Keratinocyte (primary cell): ENCODE results near the gene ZNF598.

Experiments
- EZH2 ChIP-seq: IDR thresholded peaks from one replicate; pipeline ENCODE4 v1.6.1; 2012; ENCODE audit warnings: inconsistent platforms, mild to moderate bottlenecking, low read length, moderate library complexity
- TF ChIP-seq, protein P1 (sequence below), 3 experiments: IDR thresholded peaks in 1 of 3; conservative IDR thresholded peaks in 1 of 3; optimal IDR thresholded peaks in 1 of 3; 2 replicates in 2 of 3; 3 replicates in 1 of 3; pipeline versions ENCODE3 to v1.5.1; 2011; ENCODE audit warnings: low read length in 3 of 3, mild to moderate bottlenecking in 3 of 3, moderate library complexity in 2 of 3, control low read depth in 1 of 3, inconsistent platforms in 1 of 3; ENCODE audit not compliant: insufficient read depth in 2 of 3; ENCODE audit errors: extremely low read depth in 1 of 3

DNA sequence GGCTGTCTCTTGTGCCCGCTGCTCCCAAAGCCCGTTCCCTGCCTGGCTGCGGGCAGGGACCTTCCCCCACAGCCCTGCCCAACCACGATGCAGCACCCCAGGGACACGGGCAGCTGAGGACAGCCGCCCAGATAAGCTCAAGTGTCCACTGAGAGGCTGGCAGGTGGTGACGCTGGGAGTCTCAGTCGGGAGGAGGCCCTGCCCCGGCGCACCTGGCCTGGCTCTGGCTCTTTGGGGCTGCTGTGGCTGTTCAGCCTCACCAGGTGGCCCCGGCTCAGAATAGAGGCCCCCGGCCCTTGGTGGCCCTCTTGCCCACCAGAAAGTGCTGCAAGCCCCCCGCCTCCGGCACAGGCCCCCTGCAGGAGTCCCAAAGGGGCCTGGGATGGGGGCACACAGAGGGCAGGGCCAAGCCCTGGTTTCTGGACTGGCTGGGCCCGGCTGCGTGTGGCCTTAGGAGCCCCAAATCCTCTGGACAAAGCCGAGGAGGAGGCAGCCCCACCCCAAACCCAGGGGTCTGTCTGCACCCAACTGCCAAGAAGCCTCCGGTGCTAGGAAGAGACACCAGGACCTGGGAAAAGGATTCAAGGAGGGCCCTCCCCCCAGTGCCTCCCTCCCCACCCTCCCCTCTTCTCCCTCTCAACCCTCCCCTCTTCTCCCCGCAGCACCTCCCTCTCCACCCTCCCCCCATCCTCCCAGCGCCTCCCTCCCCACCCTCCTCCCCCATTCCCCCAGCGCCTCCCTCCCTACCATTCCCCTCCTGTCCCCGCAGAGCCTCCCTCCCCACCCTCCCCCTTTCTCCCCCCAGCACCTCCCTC is 32.8 kb upstream of the ZNF598 start:
- TF ChIP-seq, protein P1, sequence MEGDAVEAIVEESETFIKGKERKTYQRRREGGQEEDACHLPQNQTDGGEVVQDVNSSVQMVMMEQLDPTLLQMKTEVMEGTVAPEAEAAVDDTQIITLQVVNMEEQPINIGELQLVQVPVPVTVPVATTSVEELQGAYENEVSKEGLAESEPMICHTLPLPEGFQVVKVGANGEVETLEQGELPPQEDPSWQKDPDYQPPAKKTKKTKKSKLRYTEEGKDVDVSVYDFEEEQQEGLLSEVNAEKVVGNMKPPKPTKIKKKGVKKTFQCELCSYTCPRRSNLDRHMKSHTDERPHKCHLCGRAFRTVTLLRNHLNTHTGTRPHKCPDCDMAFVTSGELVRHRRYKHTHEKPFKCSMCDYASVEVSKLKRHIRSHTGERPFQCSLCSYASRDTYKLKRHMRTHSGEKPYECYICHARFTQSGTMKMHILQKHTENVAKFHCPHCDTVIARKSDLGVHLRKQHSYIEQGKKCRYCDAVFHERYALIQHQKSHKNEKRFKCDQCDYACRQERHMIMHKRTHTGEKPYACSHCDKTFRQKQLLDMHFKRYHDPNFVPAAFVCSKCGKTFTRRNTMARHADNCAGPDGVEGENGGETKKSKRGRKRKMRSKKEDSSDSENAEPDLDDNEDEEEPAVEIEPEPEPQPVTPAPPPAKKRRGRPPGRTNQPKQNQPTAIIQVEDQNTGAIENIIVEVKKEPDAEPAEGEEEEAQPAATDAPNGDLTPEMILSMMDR (optimal IDR thresholded peaks at IDR 0.05 in 1 of 3, IDR thresholded peaks at IDR 0.05 in 1 of 3, conservative IDR thresholded peaks at IDR 0.05 in 1 of 3; ENCODE audit: extremely low read depth in 1 of 3, insufficient read depth in 2 of 3, low read length in 3 of 3), result no peak
- no peak for TF ChIP-seq EZH2
